Smooth muscle cell (in vitro differentiated cells): ENCODE data around the gene XRCC1. TPM values are rescaled to one million over a fixed set of nuclear protein-coding genes. Genes with fewer than 3 reads are reported as not detected.

Experiments
- DNase-seq: peaks from one replicate; lab custom pipeline; 2025; ENCODE audit not compliant: unreplicated experiment; lab: John Stamatoyannopoulos, UW
- H2AFZ ChIP-seq: fragments of 200-600 bp; sonication (generic); 2 replicates; pipeline ENCODE4 v1.6.0; 2016; ENCODE audit warnings: antibody characterized with exemption, low read depth, mild to moderate bottlenecking
- H3F3A ChIP-seq: fragments of 200-600 bp; sonication (generic); 2 replicates; pipeline ENCODE4 v1.6.0; 2017; ENCODE audit warnings: antibody characterized with exemption, low read depth
- H3K27ac ChIP-seq: fragments of 200-600 bp; sonication (generic); 2 replicates; pipeline ENCODE4 v1.5.1; 2016; ENCODE audit warnings: low read depth, mild to moderate bottlenecking
- H3K27me3 ChIP-seq: fragments of 200-600 bp; sonication (generic); 2 replicates; pipeline ENCODE4 v1.6.1; 2016; ENCODE audit warnings: low read depth, mild to moderate bottlenecking
- H3K36me3 ChIP-seq: fragments of 200-600 bp; sonication (generic); 2 replicates; pipeline ENCODE4 v1.5.1; 2016; ENCODE audit warnings: low read depth
- H3K4me1 ChIP-seq: fragments of 200-600 bp; sonication (generic); 2 replicates; pipeline ENCODE4 v1.5.1; 2016; ENCODE audit warnings: low read depth
- H3K4me2 ChIP-seq: fragments of 200-600 bp; sonication (generic); 2 replicates; pipeline ENCODE4 v1.6.0; 2016; ENCODE audit warnings: mild to moderate bottlenecking
- H3K4me3 ChIP-seq: fragments of 200-600 bp; sonication (generic); 2 replicates; pipeline ENCODE4 v1.5.1; 2016; ENCODE audit warnings: mild to moderate bottlenecking
- H3K79me2 ChIP-seq: fragments of 200-600 bp; sonication (generic); 2 replicates; pipeline ENCODE4 v1.6.0; 2016; ENCODE audit warnings: low read depth, mild to moderate bottlenecking
- H3K9ac ChIP-seq: fragments of 200-600 bp; sonication (generic); 2 replicates; pipeline ENCODE4 v1.6.0; 2016; ENCODE audit warnings: low read depth
- H3K9me3 ChIP-seq: fragments of 200-600 bp; sonication (generic); replicated peaks from 2 replicates; pipeline ENCODE4 v1.5.1; 2016; ENCODE audit warnings: low read depth
- H4K20me1 ChIP-seq: fragments of 200-600 bp; sonication (generic); 2 replicates; pipeline ENCODE4 v1.6.0; 2016; ENCODE audit warnings: low read depth
- CTCF ChIP-seq: fragments of 200-600 bp; sonication (generic); IDR thresholded peaks from 2 replicates; pipeline ENCODE4 v1.5.1; 2017; ENCODE audit warnings: borderline replicate concordance, mild to moderate bottlenecking, antibody characterized with exemption; ENCODE audit not compliant: insufficient read depth, poor library complexity, severe bottlenecking
- whole genome bisulfite sequencing: methylation state at CpG from one replicate; pipeline ENCODE4 v1.1.7; 2016; ENCODE audit warnings: low lambda C conversion rate; 5-methylcytosine and 5-hydroxymethylcytosine counted together
- polyA plus RNA-seq: library from polyadenylated mRNA; unstranded; fragments of >200 nt; fragmentation: Nextera tagmentation; extraction: Ambion mirVana; gene quantifications from 2 replicates; pipeline ENCODE4 v1.2.1, GENCODE V29; 2016
- total RNA-seq: library from RNA; depleted of rRNA; stranded (reverse); fragments of >200 nt; gene quantifications from 2 replicates; pipeline ENCODE4 v1.2.3, GENCODE V29; 2014

XRCC1 gene
- total and polyA plus RNA-seq, 2 experiments from 2014 or later = 24.9 to 35.1 TPM

- Histone ChIP-seq H3K9me3 (no peaks in the 10 kb centered on the region), H3K4me2 (no peak overlapping the region)
- WGBS = 65% methylated on average over 43 of the region's 43 CpGs
These were observed 73.5 kb downstream of the XRCC1 start for GRCh38 chr19:43501661-43502418.

GRCh38 chr19:43499042-43499441, 76.3 kb downstream of the XRCC1 start:
- H3K9ac ChIP-seq = no peak overlapping the region
- DNase-seq = no peak
- no peak overlapping the region for H3K4me2 ChIP-seq
- H2AFZ ChIP-seq = no peak overlapping the region
- no peaks in the 10 kb centered on the region for H3F3A ChIP-seq
- H3K79me2 ChIP-seq = no peaks in the 10 kb centered on the region
- no peak overlapping the region for H3K4me3 ChIP-seq
- no peaks in the 10 kb centered on the region for H4K20me1 ChIP-seq
- no peak overlapping the region for H3K27ac ChIP-seq
- peaks cover 4% of the 10 kb centered on the region for H3K4me1 ChIP-seq
- no peak for TF ChIP-seq CTCF
- no peaks in the 10 kb centered on the region for H3K27me3 ChIP-seq
- no peaks in the 10 kb centered on the region for H3K36me3 ChIP-seq
- WGBS = 84% methylated on average over 3 of the region's 3 CpGs
- no peaks in the 10 kb centered on the region for H3K9me3 ChIP-seq

More at GRCh38 chr19:43501661-43502418, 73.5 kb downstream of the XRCC1 start:
- Histone ChIP-seq H3K4me1 (peaks cover 4% of the 10 kb centered on the region), H3F3A (no peaks in the 10 kb centered on the region), H3K27me3 (no peaks in the 10 kb centered on the region), H3K36me3 (no peaks in the 10 kb centered on the region), H2AFZ (no peak overlapping the region), H3K79me2 (no peaks in the 10 kb centered on the region), H3K27ac (no peak overlapping the region), H3K4me3 (no peak overlapping the region), H3K9ac (no peak overlapping the region), H4K20me1 (no peaks in the 10 kb centered on the region)
- TF ChIP-seq CTCF = no peak
- DNase-seq = no peak

GRCh38 chr19:43498233-43498842, 77.0 kb downstream of the XRCC1 start:
- Histone ChIP-seq H3K36me3 (no peaks in the 10 kb centered on the region), H3K27ac (no peak overlapping the region), H3K27me3 (no peaks in the 10 kb centered on the region), H3K9me3 (no peaks in the 10 kb centered on the region), H3K4me2 (no peak overlapping the region), H3K79me2 (no peaks in the 10 kb centered on the region), H2AFZ (no peak overlapping the region), H3K4me3 (no peak overlapping the region), H3K9ac (no peak overlapping the region), H3K4me1 (peaks cover 4% of the 10 kb centered on the region), H3F3A (no peaks in the 10 kb centered on the region), H4K20me1 (no peaks in the 10 kb centered on the region)
- no peak for DNase-seq
- 94% methylated on average over 5 of the region's 5 CpGs for WGBS
- TF ChIP-seq CTCF = no peak

GRCh38 chr19:43496960-43497359, 78.4 kb downstream of the XRCC1 start:
- Histone ChIP-seq H3K9ac (no peak overlapping the region), H3K9me3 (no peaks in the 10 kb centered on the region), H3K36me3 (no peaks in the 10 kb centered on the region), H3K4me2 (no peak overlapping the region), H3K4me3 (no peak overlapping the region), H3K27me3 (no peaks in the 10 kb centered on the region), H2AFZ (no peak overlapping the region), H3K79me2 (no peaks in the 10 kb centered on the region), H3K4me1 (no peaks in the 10 kb centered on the region), H4K20me1 (no peaks in the 10 kb centered on the region), H3K27ac (no peak overlapping the region), H3F3A (no peaks in the 10 kb centered on the region)
- no peak for DNase-seq
- WGBS = 95% methylated on average over 7 of the region's 7 CpGs
- no peak for TF ChIP-seq CTCF
